Measurements from ENCODE around the gene NAALADL2.
"Not testable (repeated sequence)": the region's sequence is repeated elsewhere in the genome, so short reads cannot be mapped to it uniquely, and the experiment has no call there.

The NAALADL2 gene

DNA sequence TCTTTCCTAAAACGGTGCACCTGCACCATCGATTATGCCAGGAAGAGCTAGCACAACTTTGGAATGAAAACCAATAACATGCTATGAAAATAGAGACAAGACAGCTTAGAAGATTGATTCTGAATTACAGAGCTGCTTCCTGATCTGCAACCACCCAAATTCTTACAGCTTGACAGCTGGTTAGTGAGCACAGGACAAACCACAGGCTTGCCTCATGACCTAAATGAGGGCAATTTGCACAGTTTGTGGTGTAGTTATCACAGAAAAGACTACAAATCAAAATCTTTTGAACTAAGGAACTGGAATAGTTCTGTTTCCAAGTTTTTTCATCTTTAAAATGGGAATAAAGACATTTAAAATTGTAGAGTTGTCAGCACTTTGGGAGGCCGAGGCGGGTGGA, 533.5 kb downstream of the NAALADL2 start:
- peak; percentile 36 for DNase-seq

DNA sequence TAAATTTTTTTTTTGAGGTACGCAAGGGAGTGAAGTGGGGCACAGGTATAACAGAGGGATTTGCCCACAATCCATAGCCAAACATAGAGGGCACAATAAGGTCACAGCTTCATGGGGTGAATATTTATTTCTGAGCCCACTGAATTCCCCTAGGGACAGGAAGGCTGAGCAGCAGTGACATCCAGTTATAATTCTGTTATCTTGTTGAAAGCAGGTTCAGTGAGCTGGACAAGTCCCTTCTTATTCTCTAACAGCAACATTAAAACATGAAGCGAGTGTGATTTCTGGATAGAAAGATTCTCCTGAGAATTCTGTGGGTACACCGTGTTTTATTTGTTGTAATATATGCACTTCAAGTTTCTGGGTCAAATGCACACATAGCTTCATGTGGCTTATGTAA, 538.2 kb downstream of the NAALADL2 start:
- no peak for DNase-seq

DNA sequence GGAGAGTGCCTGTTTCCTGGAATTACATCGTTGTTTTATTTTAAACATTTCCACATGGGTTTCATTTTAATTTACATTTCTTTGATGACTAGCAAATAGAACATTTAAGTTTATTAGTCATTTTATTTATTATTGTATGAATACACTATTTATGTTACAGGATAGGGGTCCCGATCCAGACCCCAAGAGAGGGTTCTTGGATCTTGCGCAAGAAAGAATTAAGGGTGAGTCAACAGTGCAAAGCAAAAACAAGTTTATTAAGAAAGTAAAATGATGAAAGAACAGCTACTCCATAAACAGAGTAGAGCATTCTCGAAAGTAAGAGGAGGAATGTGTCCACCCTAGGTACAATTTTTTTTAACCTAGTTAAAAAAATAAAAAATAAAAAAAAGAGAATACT, 539.5 kb downstream of the NAALADL2 start:
- no peak for DNase-seq

DNA sequence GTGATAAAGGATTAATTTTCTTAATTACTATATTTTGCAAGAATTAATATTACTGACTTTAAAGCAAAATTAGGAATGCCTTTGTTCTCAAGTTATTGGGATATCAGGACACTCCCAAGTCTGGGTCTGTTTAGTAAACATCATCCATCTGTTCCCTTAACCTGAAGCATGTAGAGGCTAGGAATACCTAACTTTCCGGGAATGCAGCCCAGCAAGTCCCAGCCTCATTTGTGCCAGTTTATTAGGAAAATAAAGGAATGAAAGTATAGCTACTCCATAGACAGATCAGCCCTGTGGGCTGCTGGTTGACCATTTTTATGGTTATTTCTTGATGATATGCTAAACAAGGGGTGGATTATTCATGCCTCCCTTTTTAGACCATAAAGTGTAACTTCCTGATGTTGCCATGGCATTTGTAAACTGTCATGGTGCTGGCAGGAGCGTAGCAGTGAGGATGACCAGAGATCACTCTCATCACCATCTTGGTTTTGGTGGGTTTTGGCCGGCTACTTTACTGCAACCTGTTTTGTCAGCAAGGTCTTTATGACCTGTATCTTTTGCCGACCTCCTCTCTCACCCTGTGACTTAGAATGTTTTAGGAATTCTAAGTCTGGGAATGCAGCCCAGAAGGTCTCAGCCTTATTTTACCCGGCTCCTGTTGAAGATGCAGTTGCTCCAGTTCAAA, 540.2 kb downstream of the NAALADL2 start:
- DNase-seq, result no peak

DNA sequence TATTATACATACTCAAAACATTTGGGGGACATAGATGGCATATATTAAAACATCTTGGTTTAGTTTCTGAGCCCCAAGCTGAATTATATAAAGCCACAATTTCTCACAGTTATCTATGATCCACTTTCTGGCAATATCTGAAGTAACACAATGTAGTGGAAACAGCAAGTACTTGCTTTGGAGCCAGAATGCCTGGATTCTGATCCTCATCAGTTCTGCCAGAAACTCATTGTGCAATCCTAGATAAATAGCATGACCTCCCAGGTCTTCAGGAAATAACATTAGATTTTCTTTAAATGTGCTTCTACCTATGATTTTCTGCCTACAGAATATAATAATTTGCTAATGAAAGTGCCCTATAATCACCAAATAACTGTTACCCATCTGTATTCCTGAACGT, 544.9 kb downstream of the NAALADL2 start:
- DNase-seq, result no peak

DNA sequence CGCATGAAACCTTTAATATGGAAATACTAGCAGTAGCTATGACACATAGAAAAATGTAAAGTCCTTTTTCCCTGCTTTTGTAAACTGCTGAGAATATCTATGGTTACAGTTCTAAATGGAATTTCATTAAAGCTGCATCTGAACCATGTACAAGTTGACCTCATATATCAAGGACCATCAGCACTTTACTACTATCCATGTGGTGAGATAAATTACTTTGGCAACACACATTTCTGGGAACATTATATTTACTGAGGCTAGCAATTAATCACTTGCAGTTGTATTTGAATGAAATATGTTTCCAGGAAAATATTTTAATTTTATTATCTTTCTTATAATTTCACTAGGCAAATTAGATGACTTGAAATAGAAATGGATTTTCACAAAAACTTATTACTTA, 545.5 kb downstream of the NAALADL2 start:
- no peak for DNase-seq

DNA sequence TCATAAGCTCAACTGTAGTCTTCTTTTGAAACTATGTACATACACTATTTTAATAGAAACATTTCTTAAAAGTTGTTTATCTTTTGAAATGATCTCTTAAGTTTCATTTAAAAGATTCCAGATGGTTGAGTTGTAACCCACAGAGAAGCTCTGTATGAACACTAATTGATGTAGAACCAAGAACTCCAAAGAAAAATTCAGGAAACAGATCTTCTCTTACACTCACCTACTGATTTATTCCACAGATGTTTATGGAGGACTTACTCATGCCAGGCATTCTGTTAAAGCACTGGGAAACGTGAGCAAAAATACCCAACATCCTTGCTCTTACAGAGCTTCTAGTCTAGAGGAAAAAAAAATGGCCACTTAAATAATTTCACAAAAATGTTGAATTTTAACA, 551.1 kb downstream of the NAALADL2 start:
- DNase-seq, result no peak

DNA sequence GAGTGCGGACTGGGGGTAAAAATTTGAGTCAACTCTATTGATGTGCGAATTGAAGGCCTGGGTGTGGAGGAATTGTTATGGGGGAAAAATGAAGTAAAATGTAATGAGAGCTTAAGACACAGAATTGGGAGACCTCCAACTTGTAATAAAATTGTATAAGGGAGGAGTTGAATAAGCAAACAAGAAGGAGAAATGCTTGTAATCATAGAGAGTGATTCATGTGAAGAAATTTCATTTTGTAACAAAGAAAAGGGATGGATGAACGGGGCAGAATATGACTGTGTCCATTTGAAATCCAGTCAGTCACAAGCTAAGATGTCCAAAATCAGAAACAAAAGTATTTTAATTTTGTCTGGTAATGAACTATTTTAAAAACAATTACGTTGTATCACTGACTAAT, 552.3 kb downstream of the NAALADL2 start:
- no peak for DNase-seq

DNA sequence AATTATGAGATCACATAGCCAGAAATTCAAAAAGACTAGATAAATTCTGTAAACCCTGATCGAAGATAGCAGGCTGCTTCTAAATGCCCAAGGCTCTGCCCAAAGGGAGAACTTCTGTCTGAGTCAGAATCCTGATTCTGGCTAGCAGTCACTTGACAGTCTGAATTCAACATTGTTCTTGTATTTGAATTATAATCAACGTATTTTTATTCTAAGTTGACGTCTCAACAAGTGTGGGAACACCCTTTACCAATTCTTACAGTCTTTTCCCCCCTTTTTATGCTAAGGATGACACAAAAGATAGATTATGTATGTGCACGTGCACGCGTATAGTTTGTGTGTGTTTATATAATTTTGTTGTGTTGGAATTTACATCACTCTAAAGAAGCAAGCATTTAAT, 552.8 kb downstream of the NAALADL2 start:
- DNase-seq, result no peak

DNA sequence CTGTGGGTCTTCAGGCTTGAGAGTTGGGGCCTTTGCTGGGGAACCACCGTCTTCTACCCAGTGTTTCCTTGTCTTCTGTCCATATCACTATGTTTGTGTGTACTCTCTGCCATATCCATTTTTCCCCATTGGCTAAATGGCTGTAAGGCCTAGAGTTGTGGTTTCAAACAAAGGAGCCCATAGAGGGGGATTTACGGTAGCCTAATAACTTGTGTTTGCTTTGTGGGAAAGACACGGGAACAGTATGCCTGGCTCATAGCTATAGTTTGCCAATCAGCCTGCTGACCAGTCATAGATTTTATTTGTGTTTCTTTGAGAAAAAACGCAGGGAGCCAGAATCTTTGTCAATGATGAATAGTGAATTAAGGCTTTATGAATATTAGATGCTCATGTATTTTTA, 554.8 kb downstream of the NAALADL2 start:
- no peak for DNase-seq

DNA sequence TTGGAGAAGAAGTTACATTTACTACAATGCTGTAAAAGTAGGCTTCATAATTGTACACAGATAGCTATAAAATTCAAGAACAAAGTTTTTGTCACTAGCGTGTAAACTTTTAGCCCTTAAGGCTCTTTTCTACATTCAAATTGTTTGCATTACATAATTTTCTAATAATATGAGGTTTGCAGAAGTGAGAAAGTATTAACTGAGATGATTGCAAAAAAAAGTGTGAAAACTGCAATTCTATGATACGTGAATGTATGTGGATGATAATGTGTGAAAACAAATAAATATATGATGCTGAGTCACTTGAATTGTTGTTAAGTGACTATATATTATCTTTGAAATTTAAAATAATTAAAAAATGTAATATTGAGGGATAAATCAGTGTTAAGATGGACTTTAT, 557.5 kb downstream of the NAALADL2 start:
- DNase-seq, result no peak

DNA sequence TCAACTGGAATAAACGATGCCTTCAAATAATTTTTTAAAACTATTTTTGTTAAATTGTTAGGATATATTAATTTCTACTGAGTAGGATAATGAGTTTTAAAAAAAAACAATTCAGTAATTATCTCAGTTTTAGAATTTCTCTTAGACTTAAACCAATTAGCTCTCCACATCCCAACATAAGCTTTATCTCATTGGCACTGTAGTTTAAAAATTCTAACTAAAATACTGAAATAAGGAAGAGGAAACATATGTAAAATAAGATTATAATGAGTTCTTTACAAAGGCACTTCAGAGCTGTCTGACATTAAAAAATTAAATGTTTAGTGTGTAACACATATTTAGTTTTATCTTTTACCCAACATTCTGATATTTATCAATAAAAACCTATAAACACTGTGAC, 558.3 kb downstream of the NAALADL2 start:
- DNase-seq, result no peak

DNA sequence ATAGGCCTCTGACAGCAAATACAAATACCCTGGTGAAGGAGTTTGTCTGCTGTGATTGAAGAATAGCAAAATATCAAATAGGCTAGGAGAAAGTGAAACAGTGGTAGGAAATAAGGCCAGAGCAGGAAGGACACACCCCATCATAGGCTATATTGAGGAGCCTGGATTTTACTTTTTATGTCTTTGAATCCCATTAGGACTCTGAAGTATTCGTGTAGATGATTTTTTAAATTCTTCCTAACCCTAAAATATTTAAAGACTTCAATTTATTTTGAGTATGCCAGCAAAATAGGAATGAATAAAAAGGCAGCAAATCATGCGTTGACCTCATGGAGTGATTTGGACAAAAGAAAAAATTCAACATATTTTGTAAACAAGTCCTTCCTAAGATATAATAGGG, 562.8 kb downstream of the NAALADL2 start:
- DNase-seq, result no peak

DNA sequence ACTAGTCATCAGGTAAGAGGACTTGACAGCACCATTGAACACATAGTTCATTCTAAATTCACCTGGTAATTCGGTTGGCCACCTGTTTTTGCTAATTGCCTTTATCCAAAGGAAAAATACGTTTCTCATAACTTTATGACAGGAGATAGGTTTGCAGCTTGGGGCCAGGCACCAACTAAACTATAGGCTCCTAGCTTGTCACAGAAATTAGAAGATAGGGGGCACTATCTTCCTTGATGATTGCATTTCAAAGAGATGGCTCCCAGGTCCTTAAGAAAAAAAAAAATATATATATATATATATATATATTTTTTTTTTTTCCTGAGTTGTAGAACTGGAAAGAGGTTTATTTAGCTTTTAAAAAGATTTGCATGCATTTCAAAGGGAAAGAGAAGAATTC, 563.6 kb downstream of the NAALADL2 start:
- peak; percentile 17 for DNase-seq

DNA sequence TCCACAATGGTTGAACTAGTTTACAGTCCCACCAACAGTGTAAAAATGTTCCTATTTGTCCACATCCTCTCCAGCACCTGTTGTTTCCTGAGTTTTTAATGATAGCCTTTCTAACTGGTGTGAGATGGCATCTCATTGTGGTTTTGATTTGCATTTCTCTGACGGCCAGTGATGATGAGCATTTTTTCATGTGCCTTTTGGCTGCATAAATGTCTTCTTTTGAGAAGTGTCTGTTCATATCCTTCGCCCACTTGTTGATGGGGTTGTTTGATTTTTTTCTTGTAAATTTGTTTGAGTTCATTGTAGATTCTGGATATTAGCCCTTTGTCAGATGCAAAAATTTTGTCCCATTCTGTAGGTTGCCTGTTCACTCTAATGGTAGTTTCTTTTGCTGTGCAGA, 564.7 kb downstream of the NAALADL2 start:
- DNase-seq, result not testable (repeated sequence)

DNA sequence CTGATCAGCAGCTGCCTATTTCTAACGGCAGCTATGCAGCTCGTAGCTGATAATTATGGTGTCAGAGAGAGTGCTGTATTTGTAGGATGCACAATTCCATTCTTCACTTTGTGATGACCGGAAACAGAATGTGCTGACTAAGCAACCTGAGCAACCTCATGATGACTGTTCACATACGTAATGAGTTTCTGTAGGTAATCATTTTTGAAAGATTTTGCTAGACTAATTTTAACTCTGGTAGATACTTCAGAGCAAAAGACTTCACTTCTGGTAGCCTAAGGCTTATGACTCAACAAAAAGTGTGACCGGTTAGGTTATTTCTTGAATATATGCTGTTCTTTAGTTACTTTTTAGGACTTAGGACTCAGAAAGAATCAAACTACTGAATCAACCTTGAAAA, 567.7 kb downstream of the NAALADL2 start:
- no peak for DNase-seq

DNA sequence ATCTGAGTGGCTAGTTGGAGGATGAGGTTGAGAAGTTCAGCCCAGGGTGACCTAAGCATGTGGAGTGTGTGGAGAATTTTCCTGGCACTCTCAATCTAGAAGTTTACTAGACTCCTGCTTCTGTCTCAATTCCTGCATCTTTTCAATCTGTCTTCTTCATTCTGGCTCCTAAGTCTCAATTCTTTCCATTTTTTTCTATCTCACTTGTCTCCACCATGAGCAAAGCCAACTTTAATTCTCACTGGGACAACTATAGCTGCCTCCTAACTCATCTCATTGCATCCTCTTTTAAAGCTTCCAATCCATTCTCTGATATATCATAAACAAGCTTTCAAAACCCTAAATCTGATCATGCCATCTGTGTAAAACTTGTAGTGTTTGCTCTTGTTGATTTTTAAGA, 569.3 kb downstream of the NAALADL2 start:
- DNase-seq, result no peak

DNA sequence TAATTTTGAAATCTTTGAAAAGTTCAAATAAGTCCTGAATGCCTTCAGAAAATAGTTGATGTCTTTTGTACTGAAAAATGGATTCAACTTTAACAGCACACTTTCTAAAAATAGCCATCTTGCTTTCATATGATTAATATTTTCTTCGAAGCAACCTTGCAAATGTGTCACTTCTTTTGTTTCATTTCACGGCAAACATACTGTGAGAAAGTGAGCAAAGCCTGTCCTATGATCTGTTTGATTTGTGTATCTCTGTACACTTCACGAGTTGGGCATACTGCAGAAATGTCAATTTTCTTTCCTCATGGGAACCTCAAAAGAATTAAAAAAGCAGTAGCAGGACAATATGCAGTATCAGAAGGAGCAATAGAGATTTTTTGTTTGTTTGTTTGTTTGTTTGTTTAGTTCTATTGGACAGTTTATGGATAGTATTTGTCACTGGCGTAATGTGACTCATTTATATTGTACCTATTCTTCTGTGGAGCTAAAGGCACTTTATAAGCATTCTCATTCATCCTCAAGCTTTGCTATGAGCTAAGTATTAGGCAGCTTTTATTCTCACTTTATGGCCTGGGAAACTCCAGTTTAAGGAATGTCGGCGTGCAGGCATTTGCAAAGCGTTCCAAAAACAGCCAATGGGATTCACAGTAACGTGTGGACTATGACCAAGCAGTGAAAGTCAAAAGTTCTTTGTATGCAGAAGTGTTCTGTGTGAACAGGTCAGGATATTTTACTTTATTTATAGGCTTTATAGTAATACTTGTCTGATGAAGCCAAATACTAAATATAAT, 572.0 kb downstream of the NAALADL2 start:
- DNase-seq, result no peak

DNA sequence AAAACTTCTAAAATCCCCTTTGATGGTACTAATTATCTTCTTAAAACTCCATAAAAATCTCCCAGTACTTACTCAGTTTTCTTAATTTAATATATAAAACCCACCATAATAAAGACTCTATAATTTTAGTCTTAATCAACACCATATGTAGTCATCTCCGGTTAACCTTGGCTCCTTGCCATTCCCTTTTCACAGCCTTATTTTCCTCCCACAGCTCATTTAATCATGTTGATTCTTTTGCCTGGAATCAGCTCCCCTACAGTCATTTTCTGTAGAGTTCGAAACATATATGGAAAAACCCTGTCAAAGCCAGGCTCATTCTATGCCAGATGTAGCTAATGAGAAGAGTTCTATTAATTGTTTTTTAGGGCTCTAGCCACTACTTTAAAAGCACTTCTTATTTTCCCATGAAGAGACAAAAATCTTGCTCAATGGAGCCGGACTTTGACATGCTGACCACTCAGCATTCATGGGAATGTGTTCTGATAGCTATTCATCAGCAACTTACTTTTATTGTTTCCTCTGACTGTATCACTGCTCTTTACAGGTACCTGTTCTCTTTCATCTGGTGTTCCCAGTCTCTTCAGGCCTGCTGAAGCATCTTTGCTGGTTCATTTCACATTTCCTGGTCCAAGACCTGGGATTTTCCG, 573.4 kb downstream of the NAALADL2 start:
- DNase-seq, result no peak

DNA sequence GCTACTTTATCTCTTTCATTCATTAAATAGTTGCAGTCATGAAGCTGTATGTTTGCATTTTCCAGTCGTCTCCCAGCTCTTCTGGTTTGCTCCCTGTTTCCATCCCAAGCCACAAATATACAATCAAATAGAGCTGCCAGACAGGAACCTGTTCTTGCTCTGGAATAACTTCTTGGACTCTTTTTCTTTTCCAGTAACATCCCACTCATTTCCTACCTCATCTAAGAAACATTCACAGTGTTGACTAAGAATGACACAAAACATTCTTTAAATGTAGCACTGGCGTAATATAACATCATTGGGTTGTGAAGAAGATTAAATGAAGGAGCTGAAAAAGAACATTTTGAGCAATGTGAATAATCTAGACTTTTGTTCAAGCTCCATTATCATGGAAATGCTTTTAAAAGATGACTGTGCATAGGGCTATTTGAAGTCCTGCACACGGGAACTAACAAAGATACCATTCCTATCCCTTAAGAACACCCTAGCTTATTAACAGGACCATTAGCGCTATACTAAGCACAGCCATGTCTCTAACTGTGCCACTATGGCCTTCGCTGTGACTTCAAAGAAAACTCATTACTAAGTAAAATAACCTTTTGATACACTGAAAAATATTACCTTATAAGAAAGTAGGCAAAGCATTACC, 574.0 kb downstream of the NAALADL2 start:
- DNase-seq, result no peak

DNA sequence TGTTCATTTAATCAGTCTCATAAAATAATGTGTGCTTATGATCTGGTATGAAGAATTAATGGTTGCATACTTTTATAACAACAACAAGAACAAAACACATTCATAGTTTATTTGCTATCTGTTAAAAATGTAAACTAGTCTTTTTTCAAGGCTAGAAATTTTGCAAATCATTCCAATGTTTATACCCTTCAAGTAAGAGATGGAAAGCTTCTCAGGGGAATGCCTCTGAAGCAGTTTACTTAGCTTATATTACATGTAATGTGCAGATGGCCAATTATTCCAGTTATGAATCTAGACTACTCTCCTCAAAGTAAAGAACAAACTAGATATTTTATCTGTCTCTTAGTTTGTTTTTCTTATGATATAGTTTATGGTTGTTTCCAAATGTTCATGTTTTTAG, 575.4 kb downstream of the NAALADL2 start:
- no peak for DNase-seq

DNA sequence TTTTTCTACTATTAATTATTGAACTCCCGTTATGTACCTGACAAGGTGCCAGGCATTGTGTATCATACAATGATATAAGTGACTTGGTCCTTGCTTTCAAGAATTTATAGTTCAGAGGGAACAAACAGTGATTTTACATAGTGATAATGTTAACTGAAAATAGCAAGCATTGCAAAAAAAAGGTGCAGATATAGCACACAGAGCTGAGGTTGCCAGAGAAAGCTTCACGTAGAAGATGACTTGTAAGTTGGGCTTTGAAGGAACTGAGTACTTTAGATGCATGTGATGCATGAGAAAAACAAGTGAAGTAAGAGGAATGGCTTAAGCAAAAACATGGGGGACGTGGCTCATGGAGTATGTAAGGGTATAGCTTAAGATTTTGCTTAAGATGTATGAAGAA, 584.5 kb downstream of the NAALADL2 start:
- DNase-seq, result no peak

DNA sequence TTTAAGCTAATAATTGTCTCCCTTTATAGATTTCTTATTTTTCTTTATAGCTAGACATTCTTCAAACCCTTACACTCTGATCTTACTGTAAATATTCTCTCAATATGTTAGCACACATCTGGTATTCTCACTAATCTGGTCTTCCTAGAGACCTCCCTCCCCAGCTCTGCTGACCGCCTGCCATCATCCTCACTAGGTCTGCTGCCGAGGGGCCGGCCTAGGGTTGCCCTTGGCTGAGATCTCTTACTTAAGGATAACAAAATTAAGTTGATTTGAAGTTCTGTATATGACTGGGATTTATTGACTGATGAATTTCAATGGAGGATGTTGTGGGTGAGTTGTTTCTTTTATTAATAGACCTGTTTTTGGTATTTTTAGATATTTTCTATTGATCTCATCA, 586.6 kb downstream of the NAALADL2 start:
- DNase-seq, result no peak

DNA sequence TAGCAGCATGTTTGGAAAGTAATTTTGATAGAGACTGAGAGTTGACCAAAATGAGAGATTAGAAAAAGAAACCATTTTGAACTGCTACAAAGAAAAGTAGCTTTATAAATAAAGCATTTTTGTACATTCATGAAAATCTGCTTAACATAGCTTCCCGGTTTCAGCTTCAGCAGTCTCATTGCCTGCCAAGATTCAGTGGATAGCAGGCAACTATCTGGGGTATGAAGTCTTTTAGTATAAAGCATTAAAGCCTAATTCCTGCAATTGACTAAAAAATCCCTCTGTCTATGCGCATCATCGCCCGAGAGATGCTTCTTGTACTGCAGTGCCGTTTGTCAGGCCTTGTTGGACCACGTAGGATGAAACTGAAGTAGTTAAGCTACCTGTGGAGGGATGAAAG, 588.4 kb downstream of the NAALADL2 start:
- DNase-seq, result no peak
